Activated T-helper 1 cell treated with anti-CD3 and anti-CD28 coated beads, Interleukin-2, amount 50 U/mL, for 16 hours (primary cell): ENCODE results near the gene CDH13.

Experiments used
- DNase-seq, 2 donors: peaks; one replicate each; pipeline ENCODE4 v3.0.0-alpha.2; 2020; ENCODE audit warnings: low read depth in 1 of 2, low spot score in 1 of 2

The CDH13 gene

DNA sequence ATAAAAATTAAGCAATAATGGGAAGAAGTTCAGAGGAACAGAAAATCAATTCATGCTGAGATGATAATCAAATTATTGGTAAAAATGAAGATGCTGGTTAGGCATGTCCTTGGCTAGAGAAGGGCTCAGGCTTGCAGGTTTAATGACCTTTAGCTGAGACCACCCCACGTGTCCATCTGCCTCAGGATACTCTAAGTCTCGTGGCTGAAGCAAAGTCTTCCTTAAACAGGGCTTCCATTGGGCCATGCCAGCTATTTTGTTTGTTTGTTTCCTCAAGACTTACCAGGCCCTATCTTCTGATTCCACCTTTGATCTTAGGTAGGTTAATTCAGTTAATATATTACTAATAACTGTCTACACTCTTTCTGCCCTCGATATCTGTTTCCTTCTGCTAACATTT lies 366.0 kb downstream of the CDH13 start:
- no peak for DNase-seq

DNA sequence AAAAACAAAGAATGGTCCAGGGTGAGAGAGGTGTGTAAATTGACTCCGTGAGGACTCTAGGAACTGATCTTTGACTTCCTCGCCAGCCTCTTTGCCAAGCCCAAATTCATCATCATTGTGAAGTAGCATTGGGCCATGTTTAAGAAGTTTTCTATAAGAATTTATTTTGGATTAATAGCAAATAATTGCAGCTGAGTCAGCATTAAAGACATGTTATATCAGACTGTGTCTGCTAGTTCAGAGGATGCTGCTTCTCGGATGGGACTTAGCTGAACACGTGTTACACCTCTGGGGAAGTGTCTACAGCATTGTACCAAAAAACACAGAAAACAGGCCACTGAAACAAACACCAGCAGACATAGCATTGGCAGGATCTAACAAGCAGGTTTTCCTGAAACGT lies 366.6 kb downstream of the CDH13 start:
- no peak for DNase-seq

DNA sequence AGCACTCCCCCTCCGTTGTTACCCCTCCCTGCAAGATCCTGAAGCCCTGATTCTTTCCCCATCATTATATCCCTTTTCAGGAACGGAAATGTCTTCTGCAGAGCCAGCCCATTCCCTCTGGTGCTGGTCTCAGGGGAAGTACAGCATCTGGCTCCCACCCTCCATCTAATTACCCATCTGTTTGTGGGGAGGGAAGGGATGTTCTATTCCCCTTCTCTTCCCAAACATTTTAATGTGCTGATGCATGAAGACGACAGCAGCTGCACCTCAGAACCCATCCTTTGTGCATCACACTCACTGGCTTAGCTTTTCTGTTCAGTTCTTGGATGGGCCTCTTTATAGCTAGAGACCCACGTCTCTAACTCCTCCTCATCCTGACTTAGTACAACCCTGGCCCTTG lies 367.2 kb downstream of the CDH13 start:
- DNase-seq, result no peak

DNA sequence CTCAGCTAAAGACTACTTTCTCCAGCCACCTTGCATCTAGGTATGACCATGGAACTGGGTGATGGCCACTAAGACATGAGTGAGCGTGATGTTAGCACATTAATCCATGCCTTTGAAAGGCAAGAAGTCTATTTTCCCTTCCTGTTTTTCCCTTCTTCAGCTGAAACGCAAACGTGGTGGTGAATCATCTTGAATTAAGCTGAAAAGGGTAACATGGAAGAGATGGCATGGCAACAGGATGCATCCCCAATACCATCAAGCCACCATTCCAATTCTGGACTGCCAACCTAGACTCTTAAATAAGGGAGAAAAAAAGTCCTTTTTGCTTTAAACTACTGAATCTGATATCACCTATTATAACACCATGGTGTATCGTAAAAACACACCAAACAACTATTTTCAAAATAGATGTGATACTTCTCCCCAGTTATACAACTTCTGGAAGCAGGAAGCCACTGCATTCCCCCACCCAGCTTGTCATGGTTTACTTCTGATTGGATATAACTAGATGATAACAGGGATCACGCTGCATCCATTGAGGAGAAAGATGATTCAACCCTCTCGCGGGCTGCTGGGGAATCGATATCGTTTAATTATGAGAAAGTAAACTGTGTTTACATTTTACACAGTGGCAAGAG lies 368.6 kb downstream of the CDH13 start:
- DNase-seq, result no peak

DNA sequence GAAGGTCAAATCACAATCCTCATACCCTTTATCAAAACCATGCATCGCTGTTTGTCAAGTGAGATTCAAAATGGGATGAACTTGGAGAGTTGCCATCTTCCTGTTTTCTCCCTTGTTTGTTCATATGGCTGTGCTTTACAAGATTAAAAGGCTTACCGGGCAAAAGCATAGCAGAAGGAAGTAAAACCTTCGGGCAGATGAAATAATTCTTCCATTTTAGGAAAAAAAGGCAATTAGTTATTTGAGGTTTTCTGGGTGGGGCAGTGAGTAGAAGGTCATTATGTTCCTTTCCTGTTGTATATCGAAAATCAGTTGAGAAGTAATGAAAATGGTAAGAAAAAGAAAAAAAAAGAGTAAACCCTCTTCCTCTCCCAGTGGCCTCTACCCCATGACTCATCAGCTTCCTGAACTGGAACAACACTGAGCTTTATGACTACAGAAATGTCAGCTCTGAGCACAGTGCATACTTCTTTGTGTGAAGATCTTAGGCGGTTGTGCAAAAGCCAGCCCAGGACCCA lies 369.2 kb downstream of the CDH13 start:
- DNase-seq, result no peak

DNA sequence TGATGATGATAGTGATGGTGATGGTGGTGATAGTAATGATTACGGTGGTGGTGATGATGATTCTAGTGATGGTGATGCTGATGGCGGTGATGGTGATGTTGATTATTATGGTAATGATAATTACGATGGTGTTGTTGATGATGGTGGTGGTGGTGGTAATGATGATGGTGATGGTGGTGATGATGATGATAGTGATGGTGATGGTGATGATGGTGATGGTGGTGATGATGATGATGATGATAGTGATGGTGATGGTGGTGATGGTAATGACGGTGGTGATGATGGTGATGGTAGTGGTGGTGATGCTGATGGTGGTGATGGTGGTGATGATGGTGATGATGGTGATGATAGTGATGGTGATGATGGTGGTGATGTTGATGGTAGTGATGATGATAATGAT lies 370.0 kb downstream of the CDH13 start:
- DNase-seq, result no peak

DNA sequence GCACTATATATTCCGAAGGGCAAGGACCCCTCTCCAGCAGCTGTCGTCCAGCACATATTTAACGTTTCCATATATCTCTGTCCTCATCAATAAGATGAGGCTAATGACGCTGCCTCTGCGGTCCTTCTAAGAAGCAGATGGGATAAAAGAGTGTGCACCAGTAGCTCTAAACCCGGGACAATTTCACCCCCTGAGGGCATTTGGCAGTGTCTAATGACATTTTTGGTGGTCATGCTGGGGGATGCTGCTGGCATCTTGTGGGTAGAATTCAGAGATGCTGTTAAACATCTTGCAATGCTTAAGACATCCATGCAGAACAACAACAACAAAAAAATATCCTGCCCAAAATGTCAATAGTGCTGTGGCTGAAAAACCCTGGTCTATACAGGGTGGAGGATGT lies 372.9 kb downstream of the CDH13 start:
- DNase-seq, result no peak

DNA sequence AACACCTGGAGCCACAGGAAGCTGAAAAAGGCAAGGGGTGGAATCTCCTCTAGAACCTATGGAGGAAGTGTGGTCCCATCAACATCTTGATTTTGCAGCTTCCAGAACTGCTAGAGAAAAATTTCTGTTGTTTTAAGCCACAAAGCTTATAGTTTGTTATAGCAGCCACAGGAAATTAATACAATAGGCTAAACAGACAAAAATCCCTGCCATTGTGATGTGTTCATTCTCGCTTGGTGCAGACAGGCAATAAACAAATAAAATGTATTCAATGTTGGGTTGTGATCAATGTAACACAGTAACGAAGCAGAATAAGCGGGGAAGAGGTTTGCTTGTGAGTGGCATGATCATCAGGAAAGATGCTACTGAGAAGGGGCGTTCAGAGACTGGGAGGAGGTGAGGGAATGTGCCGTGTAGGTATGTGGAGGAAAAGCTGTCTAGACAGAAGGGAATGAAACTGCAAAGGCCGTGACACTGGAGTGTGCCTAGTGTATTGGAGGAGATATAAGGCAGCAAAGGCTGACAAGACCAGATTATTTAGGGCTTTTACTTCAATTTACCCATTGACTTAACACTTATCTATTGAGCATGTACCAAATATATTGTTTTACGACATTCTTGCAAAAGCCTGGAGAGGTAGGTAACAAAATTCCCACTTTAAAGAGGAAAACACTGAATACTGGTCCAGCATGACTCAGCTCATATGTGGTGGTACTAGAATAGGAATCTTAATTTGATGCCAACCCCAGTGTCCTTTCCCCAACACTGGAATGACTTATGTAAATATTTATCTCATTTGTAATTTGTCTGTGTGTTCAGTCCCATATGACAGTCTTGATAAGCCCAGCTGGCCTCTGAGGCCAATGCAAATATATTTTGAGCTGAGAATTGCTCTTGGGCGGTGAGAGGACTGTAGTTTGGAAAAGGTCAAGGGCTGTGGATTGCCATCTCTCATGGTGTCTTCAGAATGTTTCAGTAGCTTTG lies 375.9 kb downstream of the CDH13 start:
- no peak for DNase-seq

DNA sequence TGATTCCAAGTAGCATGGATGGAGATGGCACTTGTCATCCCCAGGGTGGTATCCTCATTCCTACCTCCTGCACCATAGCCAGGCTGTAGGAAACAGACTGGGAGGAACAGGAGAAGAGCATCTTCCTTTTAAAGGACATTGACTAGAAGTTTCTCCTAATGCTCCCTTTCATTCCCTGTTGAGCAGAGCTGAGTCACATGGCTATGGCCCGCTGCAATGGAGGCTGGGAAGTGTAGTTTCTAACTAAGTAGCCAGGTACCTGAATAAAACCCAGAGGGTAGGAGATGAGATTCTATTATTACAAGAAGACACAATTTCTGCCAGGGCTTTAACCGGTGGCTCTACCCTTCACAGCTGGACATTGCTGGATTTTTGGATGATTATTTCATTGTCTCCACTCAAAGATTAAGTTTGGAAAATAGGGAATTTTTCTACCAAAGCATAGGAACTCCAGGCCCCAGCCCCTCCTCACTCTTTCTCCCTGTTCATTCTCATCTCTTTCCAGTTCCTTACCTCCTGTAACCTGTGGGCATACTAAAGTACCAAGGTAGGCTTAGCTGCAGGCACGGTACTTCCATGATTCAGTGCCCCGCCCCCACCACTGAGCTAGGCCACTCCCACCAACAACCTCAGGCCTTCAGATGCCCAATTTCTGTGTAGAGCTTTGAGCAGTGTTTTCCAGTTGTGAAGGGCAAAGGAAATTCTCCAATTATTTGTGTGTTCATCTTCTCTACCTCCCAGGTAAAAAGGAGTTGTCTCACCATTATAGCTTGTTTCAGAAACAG lies 378.3 kb downstream of the CDH13 start:
- no peak for DNase-seq

DNA sequence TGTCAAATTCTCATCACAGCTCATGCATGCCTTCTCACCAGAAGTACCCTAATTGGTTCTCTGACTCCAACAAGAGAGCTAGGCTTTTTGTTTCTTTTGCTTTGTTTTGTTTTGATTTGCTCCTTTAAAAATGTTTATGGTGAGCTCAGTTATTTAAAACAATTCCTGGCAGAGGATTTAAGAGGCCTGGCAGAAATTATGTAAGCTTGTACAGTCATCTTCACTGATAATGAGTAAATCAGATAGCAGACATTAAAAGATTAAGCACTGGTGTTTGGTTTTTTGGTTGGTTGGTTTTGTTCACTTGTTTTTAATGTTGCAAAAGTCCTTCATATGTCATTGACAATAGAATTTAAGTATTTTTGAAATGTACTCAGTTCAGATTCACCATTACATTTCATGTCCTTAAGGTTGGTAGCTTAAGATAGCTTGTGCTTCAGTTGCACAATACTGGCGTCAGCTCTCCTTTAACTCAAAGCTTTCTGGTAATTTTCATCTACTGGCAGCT lies 378.9 kb downstream of the CDH13 start:
- DNase-seq, result no peak

DNA sequence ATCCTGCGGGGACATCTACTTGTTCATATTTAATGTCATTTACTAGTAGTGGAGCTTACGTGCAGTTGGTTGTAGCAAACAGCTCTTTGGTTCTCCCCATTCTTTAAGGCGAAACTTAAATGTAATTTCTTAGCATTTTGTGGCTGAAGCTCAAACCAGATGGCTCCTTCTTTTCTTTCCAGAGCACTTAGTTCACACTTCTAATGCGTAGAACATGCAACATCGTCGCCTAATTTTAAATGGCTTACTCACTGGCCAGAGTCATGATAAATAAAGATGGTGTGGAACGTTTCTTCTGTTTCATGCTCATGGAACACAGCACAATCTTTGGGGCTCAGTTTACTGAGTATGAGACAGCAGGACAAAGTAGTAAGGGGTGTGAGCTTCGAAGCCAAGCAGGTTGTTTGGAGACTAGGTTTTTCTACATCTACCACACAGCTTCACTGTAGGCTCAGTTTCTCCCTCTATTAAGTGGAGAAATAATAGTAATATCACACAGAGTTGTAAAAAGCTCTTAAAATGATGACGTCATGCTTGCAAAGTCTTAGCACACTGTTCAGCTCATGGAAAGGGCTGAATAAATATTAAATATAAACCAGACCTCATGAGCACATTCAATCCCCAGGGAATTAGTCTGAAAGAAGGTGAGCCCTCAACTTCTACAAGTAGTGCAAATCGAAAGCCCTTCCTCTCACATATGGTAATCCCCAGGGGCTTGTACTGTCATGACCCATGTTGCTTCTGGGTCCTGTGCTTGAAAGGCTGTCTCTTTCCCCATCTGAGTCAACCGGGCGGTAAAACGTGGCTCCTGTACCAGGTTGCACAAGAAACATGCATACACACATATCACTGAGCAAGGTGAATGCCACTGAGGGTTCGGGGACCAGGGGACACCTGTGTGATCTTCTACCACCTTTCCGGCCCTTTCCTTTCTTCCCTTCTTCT lies 384.3 kb downstream of the CDH13 start:
- no peak for DNase-seq

DNA sequence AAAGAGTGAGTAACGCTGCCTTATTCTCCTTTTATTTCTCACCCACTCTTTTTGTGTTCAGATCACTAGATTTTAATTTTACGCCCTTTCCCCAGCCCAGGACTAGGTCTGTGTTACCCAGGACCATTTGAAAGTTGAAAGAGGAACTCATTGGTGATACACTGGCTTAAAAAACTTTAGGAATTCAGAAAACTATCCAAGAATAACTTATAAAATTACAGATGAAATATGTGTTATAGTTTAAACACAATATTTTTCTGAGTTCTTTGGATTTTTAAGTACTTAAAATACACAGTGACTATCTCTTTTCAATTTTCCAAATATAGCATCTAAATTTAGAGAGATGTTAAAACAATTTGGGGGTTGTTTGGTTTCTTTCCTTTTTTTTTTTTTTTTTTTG lies 385.2 kb downstream of the CDH13 start:
- DNase-seq, result no peak

DNA sequence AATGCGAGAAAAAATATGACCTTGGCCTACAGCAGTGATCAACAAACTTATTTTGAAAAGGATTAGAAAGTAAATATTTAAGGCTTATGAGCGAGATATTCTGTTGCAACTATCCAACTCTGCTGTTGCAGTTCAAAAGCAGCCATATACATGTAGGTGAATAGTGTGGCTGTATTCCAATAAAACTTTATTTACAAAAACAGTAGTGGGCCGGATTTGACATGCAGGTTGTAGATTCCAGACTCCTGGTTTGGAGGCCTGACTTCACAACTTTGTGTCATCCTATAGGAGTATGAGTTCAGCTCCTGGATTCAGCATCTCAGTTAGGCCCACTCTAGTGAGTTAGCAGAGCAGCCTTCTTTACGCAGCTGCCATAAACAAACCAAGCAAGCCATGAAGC lies 386.3 kb downstream of the CDH13 start:
- no peak for DNase-seq

DNA sequence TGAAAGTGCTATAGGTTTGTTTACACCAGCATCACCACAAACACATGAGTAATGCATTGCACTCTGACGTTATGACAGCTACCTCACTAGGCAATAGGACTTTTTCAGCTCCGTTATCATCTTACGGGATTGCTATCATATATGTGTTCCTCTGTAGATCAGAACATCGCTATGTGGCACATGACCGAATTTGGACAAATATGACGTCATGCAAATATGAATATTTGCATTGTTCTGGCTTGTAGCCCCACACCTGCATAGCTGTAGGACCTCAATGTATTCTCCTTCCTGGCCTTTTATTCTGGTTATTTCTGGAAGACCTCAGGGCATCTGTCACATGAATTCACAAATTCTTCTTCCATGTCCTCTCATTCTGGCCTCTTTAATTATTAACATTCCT lies 393.2 kb downstream of the CDH13 start:
- no peak for DNase-seq

DNA sequence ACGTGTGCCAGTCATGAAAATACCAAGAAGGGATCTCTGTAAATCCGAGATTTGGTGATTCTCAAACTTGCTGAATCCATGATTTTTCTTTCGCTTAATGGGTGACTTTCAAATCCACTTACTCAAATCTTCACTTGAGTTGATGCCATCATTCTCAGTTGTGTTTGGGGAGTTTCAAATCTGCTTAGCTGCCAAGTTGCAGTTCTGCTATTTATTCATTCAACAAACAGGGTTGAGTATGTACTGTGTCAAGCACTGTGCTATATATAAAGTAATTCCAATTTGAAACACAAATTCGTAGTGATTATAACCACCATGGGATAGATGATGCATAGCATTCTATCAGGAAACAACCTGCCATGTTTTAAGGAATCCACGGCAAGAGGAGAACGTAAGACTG lies 394.3 kb downstream of the CDH13 start:
- no peak for DNase-seq

DNA sequence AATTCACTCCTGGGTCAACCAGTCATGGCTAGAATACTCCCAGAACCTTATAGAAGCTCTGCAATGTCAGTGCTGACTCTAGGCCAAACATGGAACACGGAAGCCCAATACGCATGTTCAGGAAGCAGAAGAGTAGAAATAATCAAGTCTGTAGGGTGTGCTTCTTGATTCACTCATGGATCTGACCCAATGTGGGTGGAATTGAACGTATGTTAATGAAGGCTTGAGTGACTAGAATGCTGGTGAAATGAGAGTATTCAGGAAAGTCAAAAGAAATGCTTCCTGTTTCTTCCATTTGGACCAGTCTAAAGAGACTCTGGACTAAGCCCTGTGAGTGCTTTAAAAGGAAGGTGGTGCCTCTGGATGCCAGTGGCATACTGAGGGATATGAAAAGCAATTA lies 395.0 kb downstream of the CDH13 start:
- DNase-seq, result no peak

DNA sequence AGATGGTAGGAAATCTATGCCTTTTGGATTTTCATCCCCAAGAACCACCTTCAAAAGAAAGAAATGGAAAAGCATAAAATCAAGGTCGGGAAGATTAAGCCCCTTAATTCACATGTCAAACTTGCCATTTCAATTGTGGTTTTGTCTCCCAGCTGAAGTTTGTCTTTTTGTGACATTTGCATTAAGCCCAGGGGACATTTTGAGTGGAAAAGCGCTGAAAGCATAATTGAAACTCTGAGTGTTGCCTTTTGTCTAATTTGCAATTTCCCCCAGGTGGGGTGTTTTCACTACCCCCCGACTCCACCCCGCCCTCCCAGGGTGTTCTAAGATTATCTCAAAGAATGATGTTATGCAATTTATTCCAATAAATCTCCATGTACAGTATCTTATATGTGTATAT lies 396.2 kb downstream of the CDH13 start:
- no peak for DNase-seq

DNA sequence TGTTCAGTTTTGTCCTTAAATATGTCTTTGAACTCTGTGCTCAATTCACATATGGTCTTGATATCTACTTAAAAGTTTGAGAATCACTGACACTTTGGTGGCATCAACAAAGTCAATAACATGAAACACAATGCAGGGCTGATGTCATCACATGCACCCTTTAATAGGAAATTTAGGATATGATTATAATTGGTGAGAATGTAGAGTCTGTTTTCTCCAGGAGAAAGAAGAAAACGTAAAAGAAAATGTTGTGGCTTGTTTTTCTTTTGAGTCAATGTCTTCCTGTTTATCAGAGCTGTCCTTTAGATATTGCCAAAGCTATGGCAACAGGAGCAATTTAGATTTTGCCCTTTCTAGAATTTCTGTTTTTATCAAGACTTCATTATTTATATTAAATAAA lies 396.9 kb downstream of the CDH13 start:
- DNase-seq, result no peak

DNA sequence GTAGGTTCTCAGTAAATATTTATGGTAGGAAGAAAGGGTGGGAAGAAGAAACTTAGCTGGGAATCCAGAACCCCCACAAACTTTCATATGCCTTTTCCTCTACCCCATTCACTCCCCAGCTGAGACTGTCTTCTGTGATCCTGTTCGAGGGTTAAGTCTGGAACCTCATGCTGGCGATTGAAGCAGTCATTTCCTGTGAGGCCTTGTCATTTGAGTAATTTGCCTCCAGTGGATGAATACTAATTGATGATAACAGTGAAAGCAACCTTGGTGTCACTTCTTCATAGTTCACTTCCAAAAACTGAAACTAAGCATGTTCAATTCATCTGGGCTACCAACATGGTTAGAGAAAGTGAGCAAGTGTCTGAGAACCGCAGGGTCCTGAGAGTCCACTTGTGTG lies 401.2 kb downstream of the CDH13 start:
- DNase-seq, result no peak

DNA sequence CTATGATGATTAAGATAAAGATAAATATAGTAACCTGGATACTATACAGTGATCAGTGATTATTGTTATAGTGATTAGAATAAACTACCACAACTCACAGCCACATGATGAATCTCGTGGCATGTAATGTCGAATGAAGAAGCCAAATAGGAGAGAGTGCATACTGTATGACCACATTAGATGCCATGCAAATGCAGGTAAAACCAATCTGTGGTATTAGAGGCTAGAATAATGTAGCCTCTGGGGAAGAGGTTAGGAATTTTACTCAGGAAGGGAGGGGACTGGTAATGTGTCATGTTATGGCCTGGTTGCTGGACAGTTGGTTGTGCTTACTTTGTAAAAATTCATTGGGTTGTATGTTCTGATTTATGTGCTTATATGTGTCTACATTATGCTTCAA lies 402.7 kb downstream of the CDH13 start:
- DNase-seq, result no peak
